Activated naive CD8-positive, alpha-beta T cell treated with anti-CD3 and anti-CD28 coated beads, Interleukin-2, amount 50 U/mL, for 16 hours (primary cell): ENCODE data around the gene NT5C2.

Experiments used
- DNase-seq: peaks from one replicate; pipeline ENCODE4 v3.0.0-alpha.2; 2020; ENCODE audit warnings: low read depth, low spot score

Gene NT5C2

DNA sequence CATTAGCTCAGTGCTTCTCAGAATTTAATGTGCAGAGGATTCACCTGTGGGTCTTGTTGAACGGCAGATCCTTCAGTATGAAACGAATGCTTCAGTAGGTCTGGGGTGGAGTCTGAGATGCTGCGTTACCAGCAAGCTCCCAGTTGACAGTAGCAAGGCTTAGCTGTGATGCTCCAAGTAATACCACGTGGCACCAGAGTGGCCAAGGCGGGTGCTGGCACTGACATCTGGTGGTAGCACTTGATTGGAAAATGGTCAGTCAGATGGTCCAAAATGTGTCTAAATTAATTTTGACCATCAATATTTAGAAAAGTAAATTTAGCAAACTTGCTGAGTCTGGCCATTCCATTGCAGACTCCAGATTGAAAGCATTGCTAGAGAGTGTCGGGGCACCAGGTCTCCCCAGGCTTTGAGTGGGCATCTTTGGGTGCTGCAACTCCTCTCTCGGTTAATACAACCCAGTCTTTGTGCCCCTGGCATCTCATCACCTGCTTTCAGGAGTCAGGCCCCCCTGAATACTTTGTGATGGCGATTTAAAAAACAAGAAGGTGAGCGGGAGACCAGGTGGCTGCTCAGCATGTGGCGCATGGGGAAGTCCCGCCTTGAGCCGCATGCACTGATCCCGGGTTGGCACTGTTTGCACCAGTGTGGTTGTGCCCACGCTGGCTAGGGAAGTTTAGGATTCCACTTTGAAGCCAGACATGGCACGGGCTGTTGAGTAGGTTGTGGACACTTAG is 130.1 kb downstream of the NT5C2 start:
- no peak for DNase-seq

DNA sequence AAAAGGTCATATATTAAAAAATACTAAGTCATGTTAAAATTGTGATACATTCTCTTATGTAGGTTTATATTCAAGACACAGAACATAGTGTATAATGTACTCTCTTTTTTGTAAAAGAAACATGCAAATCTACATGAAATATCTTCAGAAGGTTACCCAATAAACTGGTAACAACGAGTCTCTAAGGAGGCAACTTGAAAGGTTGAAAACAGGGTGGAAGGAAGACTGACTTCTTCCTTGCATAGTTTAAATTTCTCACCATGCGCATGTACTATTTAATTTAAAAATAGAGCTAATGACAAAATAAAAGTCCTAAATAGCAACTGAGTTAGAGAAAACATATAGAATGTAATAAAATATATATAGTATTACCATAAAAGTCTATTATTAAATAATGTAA is 132.5 kb downstream of the NT5C2 start:
- DNase-seq, result no peak

DNA sequence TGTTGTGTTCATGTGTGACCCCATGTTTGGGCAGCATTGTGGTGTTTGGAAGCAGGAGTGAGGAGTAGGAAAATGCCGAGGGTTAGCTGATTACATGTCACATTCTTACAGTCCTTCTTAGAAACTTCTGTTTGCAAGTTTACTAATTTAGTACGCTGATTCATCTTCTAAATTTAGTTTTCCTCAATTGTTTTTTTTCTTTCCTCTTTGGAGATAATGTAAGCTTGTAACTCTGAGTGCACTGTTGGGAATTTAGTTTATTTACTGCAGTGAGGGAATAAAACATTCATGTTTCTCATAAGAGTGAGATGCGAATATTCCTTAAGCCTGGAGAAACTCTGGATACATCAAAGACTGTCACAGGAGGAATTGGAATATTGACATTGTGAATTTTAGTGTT is 135.0 kb downstream of the NT5C2 start:
- no peak for DNase-seq

DNA sequence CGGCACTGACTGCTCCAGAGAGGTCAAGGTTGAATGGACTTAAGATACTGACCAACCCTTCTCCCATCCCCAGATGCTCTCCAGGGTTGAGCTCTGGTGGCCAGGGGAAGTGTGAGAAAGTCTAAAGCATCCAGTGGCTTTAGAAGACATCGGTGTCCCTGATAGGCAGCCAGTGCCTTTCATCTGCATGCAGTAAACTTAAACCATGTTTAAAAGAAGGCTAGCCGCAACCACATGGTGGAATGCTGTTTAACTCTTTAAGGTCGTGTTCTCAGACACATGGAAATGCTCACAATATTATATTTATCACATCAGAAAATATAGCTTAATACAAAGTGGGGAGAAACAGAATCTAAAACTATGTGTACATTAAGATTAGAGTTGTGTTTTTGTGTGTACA is 138.0 kb downstream of the NT5C2 start:
- no peak for DNase-seq

DNA sequence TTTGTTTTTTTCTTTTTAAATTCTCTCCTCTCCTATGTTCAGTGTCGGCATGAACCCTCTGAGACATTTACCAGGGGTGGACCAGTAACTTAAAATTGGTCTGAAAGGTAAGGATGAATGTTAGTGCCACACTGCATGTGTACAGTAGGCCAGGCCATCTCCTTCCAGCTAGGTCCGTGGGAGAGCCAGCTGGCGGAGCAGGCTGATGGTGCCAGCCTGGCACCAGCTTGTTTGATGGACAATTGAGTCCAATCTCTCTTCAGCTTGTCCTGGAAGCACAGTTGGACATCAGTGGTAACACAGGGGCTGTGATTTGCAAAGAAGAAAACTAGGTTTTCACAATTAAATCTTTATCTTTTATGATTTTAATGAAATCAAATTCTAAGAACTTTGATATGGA is 138.5 kb downstream of the NT5C2 start:
- DNase-seq, result no peak

DNA sequence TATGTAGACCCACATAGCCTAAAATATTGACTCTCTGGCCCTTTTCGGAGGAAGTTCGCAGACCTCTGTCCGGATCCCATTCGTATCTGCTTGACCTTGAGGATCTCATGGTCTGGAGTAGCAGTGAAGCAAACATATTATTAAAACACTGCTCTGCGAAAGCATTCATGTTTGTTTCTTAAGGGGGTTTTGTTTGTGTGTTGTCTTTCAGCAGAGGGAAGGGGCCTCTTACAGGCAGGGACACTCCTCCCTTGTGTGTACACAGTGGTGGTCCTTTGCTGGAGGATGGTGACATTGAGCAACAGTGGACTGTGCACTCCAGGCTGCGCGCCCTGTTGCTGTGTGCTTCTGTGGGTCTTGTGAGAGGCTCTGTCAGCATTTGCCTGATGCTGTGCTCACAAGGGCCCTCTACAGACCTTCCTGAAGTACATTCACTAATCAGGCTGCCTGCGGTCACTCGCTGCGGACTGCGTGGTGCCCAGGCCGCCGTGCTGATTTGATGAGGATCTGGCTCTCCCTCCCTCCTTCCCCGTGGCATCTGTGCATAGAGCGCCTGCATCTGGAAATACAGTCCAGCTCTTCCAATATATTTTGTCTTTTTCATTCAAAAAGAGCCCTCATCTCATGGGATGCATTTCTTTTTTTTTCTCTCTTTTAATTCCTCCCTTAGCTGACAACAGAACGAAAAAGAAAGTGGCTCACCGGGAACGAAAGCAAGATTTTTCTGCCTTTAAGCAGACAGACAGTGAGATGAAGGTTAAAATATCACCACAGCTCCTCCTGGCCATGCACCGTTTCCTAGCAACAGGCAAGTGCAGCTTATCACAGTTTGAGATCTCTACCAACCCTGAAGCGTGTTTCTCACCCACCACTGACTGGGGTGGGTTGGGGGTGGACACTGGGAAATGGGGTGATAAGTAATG is 139.2 kb downstream of the NT5C2 start:
- no peak for DNase-seq

DNA sequence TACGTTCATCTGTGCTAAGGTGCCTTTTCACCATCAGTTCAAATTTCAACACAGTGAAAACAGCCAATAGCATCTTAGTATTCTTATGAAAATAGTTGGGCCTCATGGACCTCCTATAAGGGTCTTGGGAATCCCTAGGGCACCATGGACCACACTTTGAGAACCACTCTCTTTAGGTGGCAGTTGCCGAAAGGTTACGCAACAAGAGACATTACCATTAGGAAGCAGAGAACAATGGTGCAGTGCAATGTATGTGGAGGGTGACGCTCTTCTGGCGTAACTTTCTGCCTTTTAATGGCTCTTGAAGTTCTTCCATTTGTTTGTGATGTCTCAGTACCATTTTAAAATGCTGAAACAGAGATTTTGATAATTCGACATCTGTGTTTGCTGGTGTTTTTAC is 143.8 kb downstream of the NT5C2 start:
- no peak for DNase-seq

DNA sequence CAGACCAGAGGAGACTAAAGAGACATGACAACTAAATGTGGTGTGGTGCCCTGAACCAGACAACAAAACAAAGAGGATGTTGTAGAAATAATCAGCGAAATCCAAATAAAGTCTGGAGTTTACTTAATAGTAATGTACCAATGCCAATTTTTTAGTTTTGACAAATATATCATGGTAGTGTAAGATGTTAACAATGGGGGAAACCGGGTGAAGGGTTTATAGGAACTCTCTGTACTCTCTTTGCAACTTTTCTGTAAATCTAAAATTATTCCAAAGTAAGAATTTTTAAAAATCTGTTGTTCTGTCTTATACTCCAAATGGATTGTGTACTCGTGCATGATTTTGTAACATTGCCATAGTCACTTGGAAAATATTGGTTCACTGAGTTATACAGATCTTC is 145.7 kb downstream of the NT5C2 start:
- DNase-seq, result no peak

DNA sequence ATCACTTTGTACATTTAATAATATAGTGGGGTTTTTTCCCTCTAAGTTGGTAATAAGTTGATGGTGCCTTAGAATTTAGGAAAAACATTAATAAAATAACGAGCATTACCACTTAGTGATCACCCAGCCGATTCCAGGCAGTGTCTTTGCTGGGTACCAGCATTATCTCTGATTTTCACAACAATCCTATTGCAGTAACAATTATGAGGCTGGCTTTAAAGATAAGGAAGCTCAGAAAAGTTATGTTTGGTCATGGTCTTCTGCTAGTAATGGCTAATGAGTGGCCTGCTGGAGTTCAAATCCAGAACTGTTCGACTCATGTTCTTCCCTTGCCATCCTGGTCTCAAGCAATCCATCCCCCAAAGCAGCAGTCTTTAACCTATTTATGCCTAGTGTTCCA is 147.1 kb downstream of the NT5C2 start:
- DNase-seq, result no peak

DNA sequence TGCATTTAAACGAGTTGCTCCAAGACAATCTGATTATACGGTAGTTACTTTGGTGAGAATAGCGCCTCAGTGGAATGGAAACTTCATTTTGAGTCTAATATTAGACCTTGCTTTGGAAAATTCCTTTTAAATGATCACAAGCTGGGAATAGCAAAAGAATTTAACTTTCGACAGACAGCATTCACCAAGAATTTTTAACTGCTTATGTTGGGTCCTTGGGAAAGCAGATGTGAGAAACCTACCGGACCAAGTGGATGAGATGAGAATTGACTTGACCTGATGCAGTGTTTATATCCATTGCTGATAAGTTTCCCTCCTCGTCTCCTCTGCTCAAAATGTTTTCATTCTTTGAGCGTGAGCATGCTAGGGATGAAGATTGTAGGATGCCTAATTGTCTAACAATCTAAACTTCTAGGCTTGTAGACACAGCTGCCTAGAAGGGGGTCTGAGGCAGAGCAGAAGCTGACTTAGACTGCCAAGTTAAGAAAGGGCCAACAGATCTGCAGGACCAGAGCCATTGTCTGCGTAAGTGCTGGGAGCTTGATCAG is 148.1 kb downstream of the NT5C2 start:
- no peak for DNase-seq

DNA sequence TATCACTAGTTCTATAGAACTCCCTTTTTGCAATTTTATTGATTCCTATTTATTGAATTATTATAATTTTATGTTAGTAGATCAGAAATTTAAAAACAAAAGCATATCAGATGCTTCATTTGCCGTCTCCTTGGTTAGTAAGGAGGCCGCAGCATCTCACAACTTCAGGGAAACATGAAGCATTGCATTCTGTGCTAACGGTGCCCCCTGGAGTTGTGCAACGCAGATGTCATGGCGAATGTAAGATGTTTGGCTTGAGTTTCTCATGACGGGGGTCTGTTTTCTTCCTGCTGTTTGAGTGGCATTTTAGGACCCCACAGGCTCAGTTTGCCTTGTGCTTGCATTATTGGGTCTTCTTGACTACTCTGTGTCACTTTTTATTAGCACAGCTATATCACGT is 150.2 kb downstream of the NT5C2 start:
- DNase-seq, result no peak

DNA sequence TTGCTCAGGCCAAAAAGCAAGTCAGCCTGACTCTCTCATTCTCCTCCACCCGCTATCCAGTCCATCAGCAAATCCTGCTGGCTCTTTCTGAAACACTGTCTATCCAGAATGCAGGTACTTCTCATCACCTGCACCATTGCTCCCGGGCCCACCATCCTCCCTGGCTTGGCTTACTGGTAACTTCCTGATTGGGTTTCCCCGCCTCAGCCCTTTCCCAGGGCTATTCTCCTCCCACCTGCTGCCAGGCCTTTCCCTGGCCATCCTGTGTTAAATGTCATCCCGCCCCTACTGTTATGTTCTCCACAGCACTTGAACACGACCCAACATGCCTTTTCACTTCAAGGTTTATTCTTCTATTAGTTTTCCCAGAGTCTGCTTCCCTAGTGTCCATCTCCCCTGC is 150.9 kb downstream of the NT5C2 start:
- DNase-seq, result no peak

DNA sequence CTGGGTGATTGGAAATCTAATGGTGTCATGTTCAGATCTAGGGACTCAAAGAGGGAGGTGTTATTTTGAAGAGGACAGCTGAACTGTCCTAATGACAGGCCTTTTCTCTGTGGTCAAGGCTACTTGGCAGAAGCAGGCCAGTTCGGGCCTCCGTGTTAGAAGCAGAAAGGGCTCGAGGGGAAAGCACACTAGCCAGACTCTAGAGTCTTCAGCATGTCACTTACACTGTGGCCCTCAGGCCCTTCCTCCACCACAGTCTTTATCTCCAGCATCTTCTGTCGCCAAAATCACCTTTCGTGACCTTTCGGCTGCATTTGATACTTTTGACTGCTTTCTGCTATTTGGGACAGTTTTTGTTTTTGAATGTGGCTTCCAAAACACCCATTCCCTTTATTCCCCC is 151.7 kb downstream of the NT5C2 start:
- no peak for DNase-seq

DNA sequence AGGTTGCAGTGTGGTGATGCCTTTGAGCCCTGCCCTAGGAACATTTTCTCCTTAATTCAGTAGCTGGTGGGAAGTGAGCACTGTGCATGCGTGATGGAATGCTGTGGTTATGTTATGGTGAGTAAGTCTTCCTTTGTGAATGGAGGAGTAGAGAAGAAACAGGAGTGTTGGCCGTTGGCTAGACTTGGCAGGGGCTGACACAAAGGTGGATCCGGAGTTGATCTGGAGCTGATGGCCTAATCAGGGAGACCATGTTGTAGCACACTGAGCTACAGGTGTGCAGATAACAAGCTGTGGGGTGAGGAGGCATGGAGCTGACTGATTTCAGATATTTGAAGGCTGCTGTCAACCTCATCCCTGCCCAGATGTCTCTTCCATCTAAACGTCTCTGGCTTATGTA is 152.7 kb downstream of the NT5C2 start:
- no peak for DNase-seq

DNA sequence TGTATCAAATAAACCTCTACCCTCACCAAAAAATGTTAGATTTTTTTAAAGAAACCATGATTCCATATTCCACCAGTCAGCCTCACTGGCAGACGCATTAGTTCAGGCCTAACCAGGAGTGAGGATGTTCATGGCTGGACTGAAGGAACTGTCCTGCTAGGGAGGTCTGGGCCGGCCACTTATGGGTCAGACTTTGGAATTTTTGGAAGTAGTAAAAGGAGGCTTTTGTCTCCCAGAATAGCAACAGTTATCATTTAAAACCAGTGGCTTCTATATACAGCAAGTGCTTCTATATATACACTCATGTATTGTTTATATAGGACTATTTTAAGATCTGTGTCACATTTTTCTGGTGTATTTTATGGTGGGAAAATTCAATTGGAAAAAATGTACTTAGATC is 154.5 kb downstream of the NT5C2 start:
- no peak for DNase-seq
